BLaER1 (cell line): ENCODE measurements around the gene FAM120A.

Source experiments
- H3K27ac ChIP-seq: shearing (Covaris generic); formaldehyde crosslinking; 2 replicates; pipeline ENCODE4 v1.8.1; 2022
- H3K27me3 ChIP-seq: shearing (Covaris generic); formaldehyde crosslinking; 2 replicates; pipeline ENCODE4 v1.8.1; 2022
- H3K36me3 ChIP-seq: shearing (Covaris generic); formaldehyde crosslinking; 2 replicates; pipeline ENCODE4 v1.8.1; 2022
- H3K4me1 ChIP-seq: shearing (Covaris generic); formaldehyde crosslinking; 2 replicates; pipeline ENCODE4 v1.8.1; 2022
- H3K4me2 ChIP-seq: shearing (Covaris generic); formaldehyde crosslinking; 2 replicates; pipeline ENCODE4 v1.8.1; 2022
- H3K4me3 ChIP-seq: shearing (Covaris generic); formaldehyde crosslinking; 2 replicates; pipeline ENCODE4 v1.8.1; 2022
- H3K9ac ChIP-seq: shearing (Covaris generic); formaldehyde crosslinking; 2 replicates; pipeline ENCODE4 v1.8.1; 2022
- H3K9me3 ChIP-seq: shearing (Covaris generic); formaldehyde crosslinking; 2 replicates; pipeline ENCODE4 v1.8.1; 2022
- H4K20me1 ChIP-seq: shearing (Covaris generic); formaldehyde crosslinking; 2 replicates; pipeline ENCODE4 v1.8.1; 2022
- Cebpa-rat ChIP-seq: shearing (Covaris generic); IDR thresholded peaks from 2 replicates; pipeline ENCODE4 v1.8.1; 2022

Gene FAM120A

GRCh38 chr9:93447655-93448054, 3.8 kb upstream of the FAM120A start:
- Histone ChIP-seq H3K4me2 (no peak overlapping the region), H4K20me1 (0 out of 2 replicates have a peak, but pooled peaks cover 9% of the 10 kb centered on the region), H3K4me3 (no peak overlapping the region), H3K9me3 (no peaks in the 10 kb centered on the region), H3K4me1 (peaks cover 14% of the 10 kb centered on the region), H3K36me3 (peaks cover 44% of the 10 kb centered on the region), H3K27ac (no peak overlapping the region), H3K9ac (no peak overlapping the region), H3K27me3 (no peaks in the 10 kb centered on the region)
- no peak for TF ChIP-seq Cebpa-rat

GRCh38 chr9:93451849-93452709, 594 bp downstream of the FAM120A start:
- Histone ChIP-seq H3K27me3 (no peaks in the 10 kb centered on the region), H4K20me1 (peaks cover 38% of the 10 kb centered on the region), H3K27ac (peak overlapping the region; percentile 93), H3K4me3 (peak overlapping the region; percentile 86), H3K4me1 (peaks cover 29% of the 10 kb centered on the region), H3K9me3 (no peaks in the 10 kb centered on the region), H3K36me3 (peaks cover 44% of the 10 kb centered on the region), H3K9ac (peak overlapping the region; percentile 86), H3K4me2 (peak overlapping the region; percentile 93)
- TF ChIP-seq Cebpa-rat = no peak

GRCh38 chr9:93452710-93453046, 1.2 kb downstream of the FAM120A start:
- peak overlapping the region; percentile 86 for H3K9ac ChIP-seq
- peaks cover 42% of the 10 kb centered on the region for H3K36me3 ChIP-seq
- peaks cover 29% of the 10 kb centered on the region for H3K4me1 ChIP-seq
- no peaks in the 10 kb centered on the region; the same call in 1 of the 2 replicates for H3K9me3 ChIP-seq
- peak overlapping the region; percentile 93 for H3K4me2 ChIP-seq
- TF ChIP-seq Cebpa-rat = no peak
- H4K20me1 ChIP-seq = peaks cover 44% of the 10 kb centered on the region
- peak overlapping the region; percentile 86 for H3K4me3 ChIP-seq
- H3K27ac ChIP-seq = peak overlapping the region; percentile 93
- H3K27me3 ChIP-seq = no peaks in the 10 kb centered on the region

- peaks cover 50% of the 10 kb centered on the region for H4K20me1 ChIP-seq
- H3K4me1 ChIP-seq = peaks cover 29% of the 10 kb centered on the region
- H3K9me3 ChIP-seq = no peaks in the 10 kb centered on the region; the same call in 1 of the 2 replicates
- peak within 1 kb of the TSS; percentile 86 for H3K4me3 ChIP-seq
- peak within 1 kb of the TSS; percentile 93 for H3K27ac ChIP-seq
- H3K27me3 ChIP-seq = no peaks in the 10 kb centered on the region
- no peak for TF ChIP-seq Cebpa-rat
- H3K9ac ChIP-seq = peak within 1 kb of the TSS; percentile 86
- H3K36me3 ChIP-seq = peaks cover 42% of the 10 kb centered on the region
- peak within 1 kb of the TSS; percentile 93 for H3K4me2 ChIP-seq
Measured at GRCh38 chr9:93453047-93453914, 1.8 kb downstream of the FAM120A start, which contains the start of gene FAM120AOS. TSS of gene FAM120AOS (minus strand) at chr9:93453581. CDS start at chr9:93452709, 872 bp downstream.

GRCh38 chr9:93456022-93456421, 4.5 kb downstream of the FAM120A start:
- Histone ChIP-seq H3K9ac (no peak overlapping the region), H3K4me2 (no peak overlapping the region), H3K9me3 (no peaks in the 10 kb centered on the region; the same call in 1 of the 2 replicates), H4K20me1 (peaks cover 68% of the 10 kb centered on the region), H3K4me1 (peaks cover 36% of the 10 kb centered on the region), H3K27ac (no peak overlapping the region), H3K27me3 (no peaks in the 10 kb centered on the region), H3K4me3 (no peak overlapping the region), H3K36me3 (peaks cover 39% of the 10 kb centered on the region)
- TF ChIP-seq Cebpa-rat = no peak

GRCh38 chr9:93456504-93456903, 5.0 kb downstream of the FAM120A start:
- peaks cover 73% of the 10 kb centered on the region for H4K20me1 ChIP-seq

GRCh38 chr9:93457006-93457405, 5.5 kb downstream of the FAM120A start:
- Histone ChIP-seq H3K9me3 (no peaks in the 10 kb centered on the region; the same call in 1 of the 2 replicates), H3K4me3 (no peak overlapping the region), H3K4me1 (peaks cover 38% of the 10 kb centered on the region), H4K20me1 (peaks cover 78% of the 10 kb centered on the region), H3K9ac (no peak overlapping the region), H3K27ac (no peak overlapping the region), H3K36me3 (peaks cover 43% of the 10 kb centered on the region), H3K4me2 (no peak overlapping the region), H3K27me3 (no peaks in the 10 kb centered on the region)
- TF ChIP-seq Cebpa-rat = no peak

More at GRCh38 chr9:93456504-93456903, 5.0 kb downstream of the FAM120A start:
- Histone ChIP-seq H3K27me3 (no peaks in the 10 kb centered on the region), H3K9me3 (no peaks in the 10 kb centered on the region; the same call in 1 of the 2 replicates), H3K9ac (no peak overlapping the region), H3K4me1 (peaks cover 38% of the 10 kb centered on the region), H3K36me3 (peaks cover 39% of the 10 kb centered on the region), H3K27ac (no peak overlapping the region), H3K4me2 (no peak overlapping the region), H3K4me3 (no peak overlapping the region)
- no peak for TF ChIP-seq Cebpa-rat

GRCh38 chr9:93458712-93459111, 7.2 kb downstream of the FAM120A start:
- H3K4me3 ChIP-seq = no peak overlapping the region
- H3K9ac ChIP-seq = no peak overlapping the region
- peaks cover 43% of the 10 kb centered on the region for H3K4me1 ChIP-seq
- H3K4me2 ChIP-seq = no peak overlapping the region
- H3K9me3 ChIP-seq = no peaks in the 10 kb centered on the region; the same call in 1 of the 2 replicates
- no peaks in the 10 kb centered on the region for H3K27me3 ChIP-seq
- peaks cover 93% of the 10 kb centered on the region for H4K20me1 ChIP-seq
- no peak overlapping the region for H3K27ac ChIP-seq
- TF ChIP-seq Cebpa-rat = no peak
- peaks cover 52% of the 10 kb centered on the region for H3K36me3 ChIP-seq

- Histone ChIP-seq H3K9ac (no peak overlapping the region), H3K4me2 (no peak overlapping the region), H3K27me3 (no peaks in the 10 kb centered on the region), H3K9me3 (no peaks in the 10 kb centered on the region; the same call in 1 of the 2 replicates), H3K4me1 (peaks cover 43% of the 10 kb centered on the region), H4K20me1 (peaks cover 93% of the 10 kb centered on the region), H3K27ac (no peak overlapping the region), H3K4me3 (no peak overlapping the region), H3K36me3 (peaks cover 52% of the 10 kb centered on the region)
- no peak for TF ChIP-seq Cebpa-rat
Measured at GRCh38 chr9:93459432-93459847, 8.0 kb downstream of the FAM120A start.
